PC-3 (cell line): ENCODE data around the gene ADAMTSL2. TPM values are rescaled to one million over a fixed set of nuclear protein-coding genes. Genes with fewer than 3 reads are reported as not detected.
A peak's percentile ranks its signal among the peaks of the same experiment; 100 is the strongest.

Experiments used
- ATAC-seq: fragments of 200-7000 bp; cut with Tn5 transposase; 2 replicates; pipeline ENCODE4 v1.9.1; 2020; ENCODE audit warnings: mild to moderate bottlenecking, moderate library complexity
- BruUV-seq: library from RNA; stranded (reverse); fragments of 400-500 nt; replicated peaks from 2 replicates; lab custom pipeline; 2021; lab: Mats Ljungman, UMichigan
- CTCF ChIA-PET: fragments of 300-600 bp; sonication (Branson Sonifier 250); formaldehyde crosslinking; loops from one replicate; lab custom pipeline; 2022; ENCODE audit warnings: antibody characterized with exemption; lab: Charles Lee
- POLR2A ChIA-PET: fragments of 300-600 bp; sonication (Branson Sonifier 250); formaldehyde crosslinking; loops from one replicate; lab custom pipeline; 2022; ENCODE audit warnings: antibody characterized with exemption; ENCODE audit not compliant: unreplicated experiment; lab: Charles Lee
- DNase-seq: peaks from one replicate; pipeline ENCODE4 v3.0.0-alpha.2; 2015
- H2AFZ ChIP-seq: fragments of 300-600 bp; sonication (generic); 2 replicates; pipeline ENCODE4 v1.6.0; 2016; ENCODE audit warnings: antibody characterized with exemption, low read length
- H3F3A ChIP-seq: fragments of 300-600 bp; sonication (generic); one replicate; pipeline ENCODE4 v1.6.0; 2017; ENCODE audit warnings: antibody characterized with exemption, low read length, control low read depth, mild to moderate bottlenecking; ENCODE audit not compliant: unreplicated experiment
- H3K27ac ChIP-seq: fragments of 300-600 bp; sonication (generic); 2 replicates; pipeline ENCODE4 v1.5.1; 2016; ENCODE audit warnings: mild to moderate bottlenecking, low read length
- H3K27me3 ChIP-seq: fragments of 300-600 bp; sonication (generic); 2 replicates; pipeline ENCODE4 v1.6.1; 2016; ENCODE audit warnings: low read length, mixed read lengths
- H3K36me3 ChIP-seq: fragments of 300-600 bp; sonication (generic); 2 replicates; pipeline ENCODE4 v1.6.1; 2016; ENCODE audit warnings: low read depth, mixed run types, low read length, mixed read lengths
- H3K4me1 ChIP-seq: fragments of 300-600 bp; sonication (generic); 2 replicates; pipeline ENCODE4 v1.5.1; 2016; ENCODE audit warnings: low read length; ENCODE audit not compliant: insufficient read depth
- H3K4me2 ChIP-seq: fragments of 300-600 bp; sonication (generic); 2 replicates; pipeline ENCODE4 v1.6.0; 2016; ENCODE audit warnings: low read length
- H3K4me3 ChIP-seq: fragments of 300-600 bp; sonication (generic); 2 replicates; pipeline ENCODE4 v1.5.1; 2016; ENCODE audit warnings: mild to moderate bottlenecking, low read length, mixed read lengths
- H3K79me2 ChIP-seq: fragments of 300-600 bp; sonication (generic); 2 replicates; pipeline ENCODE4 v1.6.1; 2017; ENCODE audit warnings: low read length, mixed read lengths
- H3K9ac ChIP-seq: fragments of 300-600 bp; sonication (generic); 2 replicates; pipeline ENCODE4 v1.6.0; 2016; ENCODE audit warnings: mild to moderate bottlenecking, low read length
- H3K9me2 ChIP-seq: fragments of 300-600 bp; sonication (generic); replicated peaks from 2 replicates; pipeline ENCODE4 v1.6.1; 2016; ENCODE audit warnings: mixed run types, low read length, mixed read lengths
- H3K9me3 ChIP-seq: fragments of 300-600 bp; sonication (generic); 2 replicates; pipeline ENCODE4 v1.6.1; 2016; ENCODE audit warnings: low read length, mixed read lengths
- H4K20me1 ChIP-seq: fragments of 300-600 bp; sonication (generic); 2 replicates; pipeline ENCODE4 v1.6.1; 2016; ENCODE audit warnings: low read length, mixed read lengths
- EZH2 ChIP-seq: fragments of 300-600 bp; sonication (generic); IDR thresholded peaks from one replicate; pipeline ENCODE4 v1.6.1; 2017; ENCODE audit warnings: antibody characterized with exemption, mild to moderate bottlenecking, low read length; ENCODE audit not compliant: unreplicated experiment
- EZH2phosphoT487 ChIP-seq: fragments of 300-600 bp; sonication (generic); IDR thresholded peaks from 2 replicates; pipeline ENCODE4 v1.6.1; 2018; ENCODE audit warnings: mild to moderate bottlenecking, antibody characterized with exemption, low read length, borderline replicate concordance
- intact Hi-C: fragments of 100-400 bp; cut with micrococcal nuclease; formaldehyde crosslinking; loops from 2 replicates; pipeline ENCODE4 v1.9.0; 2023
- total RNA-seq: library from RNA; depleted of rRNA; stranded (reverse); fragments of >200 nt; gene quantifications from 2 replicates; pipeline ENCODE4 v1.2.3, GENCODE V29; 2014
- TF ChIP-seq, protein P1 (sequence below): fragments of 300-600 bp; sonication (generic); conservative IDR thresholded peaks from 2 replicates; pipeline ENCODE4 v1.5.1; 2017; ENCODE audit warnings: antibody characterized with exemption, low read depth, mild to moderate bottlenecking, low read length

ADAMTSL2 gene
- total RNA-seq, 1 experiment from 2014 or later = not detected

DNA sequence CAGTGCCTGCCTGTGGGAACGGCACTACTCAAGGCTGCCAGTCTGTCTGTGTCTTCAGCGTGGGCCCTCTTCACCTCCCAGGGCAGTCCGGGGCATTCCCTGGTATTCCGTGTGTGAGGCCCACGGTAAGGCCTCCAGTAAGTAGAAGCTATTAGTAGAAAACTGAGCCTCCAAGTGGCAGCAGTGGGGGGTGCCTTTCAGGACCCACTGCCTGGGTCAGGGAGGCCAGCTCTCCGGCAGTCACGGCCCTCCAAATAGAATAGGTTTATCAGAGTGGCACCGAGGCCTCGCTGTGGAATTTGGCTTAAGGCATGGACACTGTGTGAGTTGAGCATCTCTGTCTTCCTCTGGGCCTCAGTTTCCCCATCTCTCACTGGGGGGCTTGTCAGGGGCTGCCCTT lies 23.1 kb downstream of the ADAMTSL2 start:
- H3K4me3 ChIP-seq = no peak overlapping the region
- DNase-seq (no peak), ATAC-seq (no peak)
- H3K79me2 ChIP-seq = no peaks in the 10 kb centered on the region
- H3K9me2 ChIP-seq = no peaks in the 10 kb centered on the region
- no peaks in the 10 kb centered on the region for H3K36me3 ChIP-seq
- no peaks in the 10 kb centered on the region for H3K27me3 ChIP-seq
- CTCF ChIA-PET = no interaction called here
- H3K4me1 ChIP-seq = peaks cover 5% of the 10 kb centered on the region
- no peaks in the 10 kb centered on the region for H3F3A ChIP-seq
- no peaks in the 10 kb centered on the region for H3K9me3 ChIP-seq
- no peak overlapping the region for H2AFZ ChIP-seq
- H3K27ac ChIP-seq = no peak overlapping the region
- no peak overlapping the region for H3K4me2 ChIP-seq
- H3K9ac ChIP-seq = no peak overlapping the region
- POLR2A ChIA-PET = interaction anchor here (0.6 kb wide), 1 partner anchor 438 kb away, joined by 3 read pairs; no protein-coding TSS in a partner anchor
- H4K20me1 ChIP-seq = no peaks in the 10 kb centered on the region
- TF ChIP-seq, protein P1, sequence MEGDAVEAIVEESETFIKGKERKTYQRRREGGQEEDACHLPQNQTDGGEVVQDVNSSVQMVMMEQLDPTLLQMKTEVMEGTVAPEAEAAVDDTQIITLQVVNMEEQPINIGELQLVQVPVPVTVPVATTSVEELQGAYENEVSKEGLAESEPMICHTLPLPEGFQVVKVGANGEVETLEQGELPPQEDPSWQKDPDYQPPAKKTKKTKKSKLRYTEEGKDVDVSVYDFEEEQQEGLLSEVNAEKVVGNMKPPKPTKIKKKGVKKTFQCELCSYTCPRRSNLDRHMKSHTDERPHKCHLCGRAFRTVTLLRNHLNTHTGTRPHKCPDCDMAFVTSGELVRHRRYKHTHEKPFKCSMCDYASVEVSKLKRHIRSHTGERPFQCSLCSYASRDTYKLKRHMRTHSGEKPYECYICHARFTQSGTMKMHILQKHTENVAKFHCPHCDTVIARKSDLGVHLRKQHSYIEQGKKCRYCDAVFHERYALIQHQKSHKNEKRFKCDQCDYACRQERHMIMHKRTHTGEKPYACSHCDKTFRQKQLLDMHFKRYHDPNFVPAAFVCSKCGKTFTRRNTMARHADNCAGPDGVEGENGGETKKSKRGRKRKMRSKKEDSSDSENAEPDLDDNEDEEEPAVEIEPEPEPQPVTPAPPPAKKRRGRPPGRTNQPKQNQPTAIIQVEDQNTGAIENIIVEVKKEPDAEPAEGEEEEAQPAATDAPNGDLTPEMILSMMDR = no peak
- TF ChIP-seq EZH2 (no peak), EZH2phosphoT487 (no peak)
- intact Hi-C loops = no loop called here
- no TSS peak for BruUV-seq

DNA sequence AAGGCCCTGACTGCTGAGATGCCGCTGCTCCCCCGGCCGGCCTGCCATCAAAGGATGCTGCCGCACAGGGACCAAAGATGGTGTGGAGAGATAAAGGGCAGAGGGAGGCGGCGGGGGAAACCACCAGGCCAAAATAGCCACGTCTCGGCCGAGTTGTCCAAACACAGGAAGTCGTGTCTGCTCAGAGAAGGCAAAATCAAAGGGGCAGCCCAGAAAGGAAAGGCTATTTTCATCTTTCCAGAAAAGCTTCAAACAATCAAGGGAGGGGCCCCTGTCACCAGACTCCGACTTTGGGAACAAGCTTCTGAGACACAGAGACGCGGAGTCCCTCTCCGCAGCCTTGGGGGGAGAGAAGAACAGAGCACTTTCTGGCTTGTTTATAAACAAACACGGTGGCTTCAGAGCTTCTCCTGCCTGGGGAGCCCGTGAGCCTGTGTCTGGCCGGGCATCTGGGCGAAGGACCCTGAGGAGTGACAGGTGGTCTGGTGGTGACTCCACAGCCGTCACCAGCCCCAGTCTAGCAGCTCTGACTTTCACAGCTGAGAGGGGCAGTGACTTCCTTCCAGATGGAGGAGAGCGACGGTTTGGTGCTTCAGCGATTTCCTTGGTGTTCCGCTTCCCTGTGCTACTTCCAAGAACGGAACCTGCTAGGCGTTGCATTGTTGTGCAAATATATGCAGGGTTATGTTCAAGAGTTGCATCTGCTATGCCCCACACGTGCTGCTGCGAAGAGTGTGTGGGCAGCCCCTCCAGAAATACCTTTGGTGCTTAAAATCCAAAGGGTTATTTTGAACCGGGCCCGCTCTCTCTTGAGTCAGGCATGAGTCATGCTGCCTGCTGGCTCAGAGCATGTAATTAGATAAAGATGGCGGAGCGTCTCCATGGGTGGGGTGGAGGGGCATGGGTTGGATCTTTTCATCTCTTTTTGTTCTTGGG lies 24.0 kb downstream of the ADAMTSL2 start:
- H3K36me3 ChIP-seq = no peaks in the 10 kb centered on the region
- ATAC-seq = peak; percentile 55
- H3K9ac ChIP-seq = no peak overlapping the region
- H3K27me3 ChIP-seq = no peaks in the 10 kb centered on the region
- intact Hi-C loops = no loop called here
- ChIA-PET POLR2A (interaction anchor here (0.6 kb wide), 1 partner anchor 437 kb away, joined by 3 read pairs; no protein-coding TSS in a partner anchor), CTCF (no interaction called here)
- H3K4me2 ChIP-seq = no peak overlapping the region
- no peak overlapping the region for H3K27ac ChIP-seq
- H3F3A ChIP-seq = no peaks in the 10 kb centered on the region
- H3K79me2 ChIP-seq = no peaks in the 10 kb centered on the region
- H4K20me1 ChIP-seq = no peaks in the 10 kb centered on the region
- H3K4me3 ChIP-seq = no peak overlapping the region
- DNase-seq = peak; percentile 52
- H3K4me1 ChIP-seq = peaks cover 5% of the 10 kb centered on the region
- BruUV-seq = no TSS peak
- no peaks in the 10 kb centered on the region for H3K9me3 ChIP-seq
- peak overlapping the region; percentile 13; the same call in 1 of the 2 replicates for H2AFZ ChIP-seq
- no peaks in the 10 kb centered on the region for H3K9me2 ChIP-seq
- TF ChIP-seq EZH2phosphoT487 (no peak), EZH2 (no peak)
- TF ChIP-seq, protein P1 = no peak

DNA sequence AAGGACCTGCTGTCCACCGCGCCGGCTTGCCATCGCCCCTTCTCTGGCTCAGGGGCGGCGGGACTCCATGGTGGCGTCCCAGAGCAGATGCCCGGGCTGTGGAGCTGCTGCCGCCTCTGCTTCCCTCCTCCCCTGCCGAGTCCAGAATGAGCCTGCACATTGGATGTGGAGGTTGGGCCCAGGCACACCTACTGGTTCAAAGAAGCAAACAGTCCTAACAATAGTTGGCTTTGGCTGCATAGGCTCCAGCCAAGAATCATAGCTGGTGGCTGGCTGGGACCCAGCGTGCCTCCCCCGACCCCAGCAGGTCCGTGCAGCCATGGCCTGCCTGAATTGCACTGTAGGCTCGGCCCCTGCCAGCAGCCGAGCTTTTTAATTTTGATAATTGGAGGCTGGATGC lies 25.8 kb downstream of the ADAMTSL2 start:
- CTCF ChIA-PET = no interaction called here

More for the DNA sequence above, 25.8 kb downstream of the ADAMTSL2 start:
- no peaks in the 10 kb centered on the region for H4K20me1 ChIP-seq
- H3K27ac ChIP-seq = no peak overlapping the region
- BruUV-seq = no TSS peak
- no peak overlapping the region for H3K4me3 ChIP-seq
- intact Hi-C loops = no loop called here
- no peak for DNase-seq
- no peaks in the 10 kb centered on the region for H3K36me3 ChIP-seq
- H3K79me2 ChIP-seq = no peaks in the 10 kb centered on the region
- TF ChIP-seq, protein P1 = no peak
- no peak for TF ChIP-seq EZH2
- TF ChIP-seq EZH2phosphoT487 = no peak
- H3K9ac ChIP-seq = no peak overlapping the region
- H2AFZ ChIP-seq = no peak overlapping the region
- no peaks in the 10 kb centered on the region for H3F3A ChIP-seq
- peaks cover 5% of the 10 kb centered on the region for H3K4me1 ChIP-seq
- H3K9me2 ChIP-seq = no peaks in the 10 kb centered on the region
- POLR2A ChIA-PET = no interaction called here
- no peaks in the 10 kb centered on the region for H3K27me3 ChIP-seq
- ATAC-seq = no peak
- H3K4me2 ChIP-seq = no peak overlapping the region
- no peaks in the 10 kb centered on the region for H3K9me3 ChIP-seq
